Body of pancreas (tissue), 4 donors: ENCODE measurements around the gene RRN3. TPM values are rescaled to one million over a fixed set of nuclear protein-coding genes. Genes with fewer than 3 reads are reported as not detected.
"Not testable (repeated sequence)": the region's sequence is repeated elsewhere in the genome, so short reads cannot be mapped to it uniquely, and the experiment has no call there.

Experiments
- ATAC-seq: fragments of 150-250 bp; one replicate; pipeline ENCODE4 v1.9.1; 2016
- DNase-seq, 4 donors: peaks; one replicate each; pipeline ENCODE4 v3.0.0-alpha.2; 2019
- H3K27ac ChIP-seq, 4 donors: fragments of 200-600 bp; sonication (generic); 1 replicate in 3 of 4; 2 replicates in 1 of 4; pipeline versions ENCODE4 v1.5.1 to v1.6.1; 2016 to 2019; ENCODE audit warnings: mild to moderate bottlenecking in 1 of 4, mixed read lengths in 1 of 4, moderate library complexity in 1 of 4
- H3K27me3 ChIP-seq, 2 donors: fragments of 200-600 bp; sonication (generic); one replicate each; pipeline ENCODE4 v1.6.0; 2016; ENCODE audit warnings: mild to moderate bottlenecking in 1 of 2
- H3K36me3 ChIP-seq, 2 donors: fragments of 200-600 bp; sonication (generic); replicated peaks in 1 of 2; 2 replicates each; pipeline ENCODE4 v1.5.1; 2016; ENCODE audit warnings: low read depth in 2 of 2; ENCODE audit not compliant: insufficient read depth in 1 of 2
- H3K4me1 ChIP-seq: fragments of 200-600 bp; sonication (generic); one replicate; pipeline ENCODE4 v1.6.0; 2016
- H3K4me3 ChIP-seq, 2 donors: fragments of 200-600 bp; sonication (generic); 1 replicate in 1 of 2; 2 replicates in 1 of 2; pipeline ENCODE4 v1.5.1; 2016 to 2019
- H3K9me3 ChIP-seq, 3 donors: fragments of 200-600 bp; sonication (generic); 1 replicate in 2 of 3; 2 replicates in 1 of 3; pipeline ENCODE4 v1.5.1; 2016
- POLR2A ChIP-seq, 3 donors: fragments of 450-650 bp; IDR thresholded peaks; one replicate each; pipeline ENCODE4 v1.6.1; 2016; ENCODE audit warnings: antibody characterized with exemption in 3 of 3, mild to moderate bottlenecking in 2 of 3
- WGBS, 2 donors: methylation state at CpG; one replicate each; pipeline ENCODE4 v1.1.5; 2017; 5-methylcytosine and 5-hydroxymethylcytosine counted together
- intact Hi-C: fragments of 100-400 bp; cut with DNase I; formaldehyde crosslinking; loops from one replicate; pipeline ENCODE4 v1.15.1; 2023
- total RNA-seq, 2 donors: library from RNA; depleted of rRNA; stranded (reverse); fragments of >200 nt; gene quantifications; one replicate each; pipeline ENCODE4 v1.1.0, GENCODE V29; 2016
- TF ChIP-seq, protein P1 (sequence below), 7 experiments: fragments of 450-650 bp in 4 of 7; fragments of 200-600 bp in 3 of 7; sonication (generic) in 3 of 7; IDR thresholded peaks; one replicate each; pipeline ENCODE4 v1.5.1; 2016 to 2019; ENCODE audit warnings: antibody characterized with exemption in 7 of 7

Gene RRN3
- total RNA-seq, 2 donors from 2014 or later: 12.2 to 12.5 TPM

DNA sequence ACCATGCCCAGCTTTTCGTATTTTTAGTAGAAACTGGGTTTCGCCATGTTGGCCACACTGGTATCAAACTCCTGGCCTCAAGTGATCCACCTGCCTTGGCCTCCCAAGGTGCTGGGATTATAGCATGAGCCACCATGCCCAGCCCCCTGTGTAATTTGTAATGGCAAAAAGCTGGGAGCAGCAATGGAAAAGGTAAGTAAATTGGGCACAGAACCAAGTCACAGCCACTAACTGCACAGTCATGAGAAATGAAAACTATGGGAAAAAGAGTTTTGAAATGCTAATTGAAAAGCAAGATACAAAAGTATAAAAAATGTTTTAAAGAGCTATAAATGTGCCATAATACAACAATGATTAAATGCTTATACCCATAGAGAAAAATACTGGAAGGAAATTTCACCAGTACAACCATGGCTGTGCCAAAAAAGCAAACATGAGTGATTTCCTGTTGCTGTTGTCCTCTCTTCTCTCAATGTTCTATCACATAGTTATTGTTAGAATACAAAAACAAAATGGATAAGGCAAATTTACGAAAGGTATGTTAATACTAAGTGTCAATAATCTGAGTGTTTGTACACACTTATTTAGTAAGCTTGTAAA is 44.4 kb downstream of the RRN3 start:
- intact Hi-C loops: no loop called here
- ATAC-seq (no peak), DNase-seq (no peak)
- H3K27ac ChIP-seq: peak overlapping the region in 1 of 4 donors; percentile 42
- 70 to 86% methylated on average over 3 of the region's 3 CpGs for WGBS, 2 donors
- H3K36me3 ChIP-seq: no peaks in the 10 kb centered on the region
- H3K4me1 ChIP-seq: peaks cover 5% of the 10 kb centered on the region
- no peaks in the 10 kb centered on the region for H3K27me3 ChIP-seq
- no peaks in the 10 kb centered on the region for H3K9me3 ChIP-seq
- no peak overlapping the region for H3K4me3 ChIP-seq
- no peak for TF ChIP-seq POLR2A (IDR thresholded peaks at IDR 0.05)
- TF ChIP-seq, protein P1, sequence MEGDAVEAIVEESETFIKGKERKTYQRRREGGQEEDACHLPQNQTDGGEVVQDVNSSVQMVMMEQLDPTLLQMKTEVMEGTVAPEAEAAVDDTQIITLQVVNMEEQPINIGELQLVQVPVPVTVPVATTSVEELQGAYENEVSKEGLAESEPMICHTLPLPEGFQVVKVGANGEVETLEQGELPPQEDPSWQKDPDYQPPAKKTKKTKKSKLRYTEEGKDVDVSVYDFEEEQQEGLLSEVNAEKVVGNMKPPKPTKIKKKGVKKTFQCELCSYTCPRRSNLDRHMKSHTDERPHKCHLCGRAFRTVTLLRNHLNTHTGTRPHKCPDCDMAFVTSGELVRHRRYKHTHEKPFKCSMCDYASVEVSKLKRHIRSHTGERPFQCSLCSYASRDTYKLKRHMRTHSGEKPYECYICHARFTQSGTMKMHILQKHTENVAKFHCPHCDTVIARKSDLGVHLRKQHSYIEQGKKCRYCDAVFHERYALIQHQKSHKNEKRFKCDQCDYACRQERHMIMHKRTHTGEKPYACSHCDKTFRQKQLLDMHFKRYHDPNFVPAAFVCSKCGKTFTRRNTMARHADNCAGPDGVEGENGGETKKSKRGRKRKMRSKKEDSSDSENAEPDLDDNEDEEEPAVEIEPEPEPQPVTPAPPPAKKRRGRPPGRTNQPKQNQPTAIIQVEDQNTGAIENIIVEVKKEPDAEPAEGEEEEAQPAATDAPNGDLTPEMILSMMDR (IDR thresholded peaks at IDR 0.05): no peak

DNA sequence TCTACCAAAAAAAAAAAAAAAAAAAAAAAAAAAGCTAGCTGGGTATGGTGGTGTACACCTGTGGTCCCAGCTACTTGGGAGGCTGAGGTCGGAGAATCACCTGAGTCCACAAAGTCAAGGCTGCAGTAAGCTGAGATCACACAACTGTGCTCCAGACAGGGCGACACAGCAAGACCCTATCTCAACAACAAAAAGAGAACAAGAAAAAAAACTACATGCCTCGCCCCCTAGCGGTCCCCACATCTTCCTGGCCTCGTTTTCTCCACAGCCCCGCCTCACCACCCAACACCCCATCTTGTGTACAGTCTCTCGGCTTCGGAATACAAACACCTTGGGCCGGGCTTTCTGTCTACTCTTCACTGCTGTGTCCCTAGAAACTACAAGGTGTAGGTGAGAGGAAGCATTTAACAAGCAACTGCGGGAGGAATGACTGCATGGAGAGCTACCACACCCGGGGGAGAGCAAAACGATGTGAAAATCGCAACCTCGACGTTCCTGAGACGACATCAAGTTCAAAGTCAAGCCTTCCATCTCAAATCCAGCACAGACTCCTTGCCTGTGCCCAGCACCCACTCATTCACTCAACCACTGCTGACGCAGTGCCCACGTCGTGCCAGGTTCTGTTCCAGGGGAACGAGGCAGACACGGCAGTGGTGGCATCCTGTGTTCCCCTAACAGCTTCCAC is 47.2 kb downstream of the RRN3 start:
- TF ChIP-seq, protein P1 (IDR thresholded peaks at IDR 0.05): no peak
- Histone ChIP-seq H3K27me3 (no peaks in the 10 kb centered on the region), H3K4me3 (no peak overlapping the region), H3K27ac (peak overlapping the region in 1 of 4 donors; percentile 70), H3K9me3 (no peaks in the 10 kb centered on the region), H3K36me3 (no peaks in the 10 kb centered on the region), H3K4me1 (peaks cover 5% of the 10 kb centered on the region)
- no peak for DNase-seq
- 93 to 95% methylated on average over 16 to 21 of the region's 21 CpGs for WGBS, 2 donors
- intact Hi-C loops: no loop called here
- ATAC-seq: no peak

DNA sequence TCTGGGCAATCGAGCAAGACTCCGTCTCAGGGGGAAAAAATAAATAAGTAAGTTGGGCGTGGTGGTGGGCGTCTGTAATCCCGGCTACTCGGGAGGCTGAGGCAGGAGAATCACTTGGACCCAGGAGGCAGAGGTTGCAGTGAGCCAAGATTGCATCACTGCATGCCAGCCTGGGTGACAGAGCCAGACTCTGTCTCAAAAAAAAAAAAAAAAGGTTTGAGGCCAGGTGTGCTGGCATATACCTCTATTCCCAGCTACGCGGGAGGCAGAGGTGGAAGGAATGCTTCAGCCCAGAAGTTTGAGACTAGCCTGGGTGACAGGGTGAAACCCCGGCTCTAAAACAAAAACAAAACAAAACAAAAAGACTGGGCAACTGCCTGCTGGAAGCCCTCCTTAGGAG is 48.8 kb downstream of the RRN3 start:
- peak in 3 of 4 donors; percentile 49 to 67 (median 52) for DNase-seq
- H3K4me3 ChIP-seq, H3K36me3 ChIP-seq, intact Hi-C loops, H3K9me3 ChIP-seq, H3K27me3 ChIP-seq, H3K4me1 ChIP-seq: not testable (repeated sequence)
- ATAC-seq: peak; percentile 69
- peak in 1 of 3 donors; percentile 29 for TF ChIP-seq POLR2A (IDR thresholded peaks at IDR 0.05)
- H3K27ac ChIP-seq: peak overlapping the region; percentile 55 to 70 (median 62)
- 45 to 47% methylated on average over 9 of the region's 9 CpGs for whole genome bisulfite sequencing, 2 donors

DNA sequence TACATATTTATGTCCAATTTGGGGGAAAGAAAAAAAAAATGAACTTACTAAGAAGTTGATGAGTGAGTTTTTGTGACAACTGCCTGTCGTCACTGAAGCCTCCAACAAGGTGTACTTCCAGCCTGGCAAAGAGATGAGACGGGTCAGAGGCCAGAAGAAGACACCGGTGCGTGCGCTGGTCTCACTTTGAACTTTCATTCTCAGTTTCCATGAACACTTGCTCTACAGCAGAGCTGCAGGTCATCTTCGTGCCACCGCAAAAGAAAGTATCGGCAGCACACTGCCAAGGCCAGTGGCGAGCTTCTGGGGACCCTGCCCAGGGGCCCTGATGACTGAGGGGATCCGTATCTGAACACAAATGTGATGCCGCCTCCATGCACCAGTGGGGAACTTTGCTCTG is 49.8 kb downstream of the RRN3 start:
- ATAC-seq: no peak
- WGBS, 2 donors: 92 to 93% methylated on average over 11 of the region's 11 CpGs
- Histone ChIP-seq H3K27ac (no peak overlapping the region), H3K9me3 (no peaks in the 10 kb centered on the region), H3K4me3 (no peak overlapping the region), H3K4me1 (peaks cover 5% of the 10 kb centered on the region), H3K27me3 (no peaks in the 10 kb centered on the region), H3K36me3 (peaks cover 0 to 10% of the 10 kb centered on the region in 2 donors)
- TF ChIP-seq POLR2A (IDR thresholded peaks at IDR 0.05): no peak
- TF ChIP-seq, protein P1 (IDR thresholded peaks at IDR 0.05): no peak
- DNase-seq: no peak
- intact Hi-C loops: no loop called here

DNA sequence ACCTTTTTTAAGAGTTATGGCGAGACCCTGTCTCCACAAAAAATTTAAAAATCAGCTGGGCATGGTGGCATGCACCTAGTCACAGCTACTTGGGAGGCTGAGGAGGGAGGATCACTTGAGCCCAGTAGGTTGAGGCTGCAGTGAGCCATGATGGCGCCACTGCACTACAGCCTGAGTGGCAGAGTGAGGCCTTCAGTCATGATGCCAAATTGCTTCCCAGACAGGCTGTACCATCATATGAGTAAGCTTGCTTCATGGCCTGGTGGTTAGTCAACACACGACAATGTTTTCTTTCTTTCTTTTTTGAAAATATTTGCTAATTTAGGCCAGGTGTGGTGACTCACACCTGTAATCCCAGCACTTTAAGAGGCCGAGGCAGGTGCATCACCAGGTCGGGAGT is 50.7 kb downstream of the RRN3 start:
- 94 to 98% methylated on average over 4 to 5 of the region's 5 CpGs for WGBS, 2 donors
- Histone ChIP-seq H3K27me3 (no peaks in the 10 kb centered on the region), H3K36me3 (peaks cover 0 to 16% of the 10 kb centered on the region in 2 donors), H3K27ac (no peak overlapping the region), H3K4me1 (peaks cover 5% of the 10 kb centered on the region), H3K9me3 (no peaks in the 10 kb centered on the region), H3K4me3 (no peak overlapping the region)
- DNase-seq: no peak
- TF ChIP-seq POLR2A (IDR thresholded peaks at IDR 0.05): no peak
- TF ChIP-seq, protein P1 (IDR thresholded peaks at IDR 0.05): no peak
- intact Hi-C loops: no loop called here
- ATAC-seq: no peak
